B cell (primary cell): ENCODE results near the gene NUP88. TPM values are rescaled to one million over a fixed set of nuclear protein-coding genes. Genes with fewer than 3 reads are reported as not detected.
"Not testable (repeated sequence)": the region's sequence is repeated elsewhere in the genome, so short reads cannot be mapped to it uniquely, and the experiment has no call there.

ENCODE experiments used
- ATAC-seq: fragments of 200-7000 bp; cut with Tn5 transposase; one replicate; pipeline ENCODE4 v1.10.0; 2021; ENCODE audit warnings: low read depth, mild to moderate bottlenecking, moderate number of reproducible peaks, moderate library complexity
- CTCF ChIA-PET: fragments of 350-600 bp; sonication (Branson Sonifier 250); formaldehyde crosslinking; loops from one replicate; lab custom pipeline; 2021; ENCODE audit warnings: antibody characterized with exemption, inconsistent platforms; lab: Charles Lee
- POLR2A ChIA-PET: fragments of 350-600 bp; sonication (Branson Sonifier 250); formaldehyde crosslinking; loops from one replicate; lab custom pipeline; 2021; ENCODE audit warnings: antibody characterized with exemption; lab: Charles Lee
- DNase-seq: peaks from one replicate; pipeline ENCODE4 v3.0.0; 2013
- H2AFZ ChIP-seq: 2 replicates; pipeline ENCODE4 v1.6.1; 2012; ENCODE audit warnings: mild to moderate bottlenecking, low read depth, low read length; ENCODE audit not compliant: insufficient read depth, poor library complexity, severe bottlenecking
- H3K27ac ChIP-seq, 2 donors: 1 replicate in 1 of 2; 2 replicates in 1 of 2; pipeline ENCODE4 v1.5.1; 2012 to 2013; ENCODE audit warnings: low read length in 2 of 2, mild to moderate bottlenecking in 2 of 2, moderate library complexity in 1 of 2
- H3K27me3 ChIP-seq, 4 experiments: fragments of 200-600 bp in 1 of 4; sonication (generic) in 1 of 4; replicated peaks in 1 of 4; 1 replicate in 2 of 4; 2 replicates in 2 of 4; pipeline versions ENCODE4 v1.6.1 to v1.7.0; 2013 to 2016; ENCODE audit warnings: low read length in 3 of 4, mild to moderate bottlenecking in 2 of 4, mixed read lengths in 1 of 4, moderate library complexity in 1 of 4; ENCODE audit not compliant: insufficient read depth in 4 of 4, control insufficient read depth in 3 of 4; ENCODE audit errors: control extremely low read depth in 1 of 4
- H3K36me3 ChIP-seq, 2 experiments: replicated peaks in 1 of 2; 1 replicate in 1 of 2; 2 replicates in 1 of 2; pipeline versions ENCODE4 v1.6.1 to v1.7.1; 2013; ENCODE audit warnings: low read length in 1 of 2; ENCODE audit not compliant: insufficient read depth in 2 of 2, control insufficient read depth in 1 of 2; ENCODE audit errors: control extremely low read depth in 1 of 2, extremely low read depth in 1 of 2
- H3K4me1 ChIP-seq, 2 donors: fragments of 200-600 bp in 1 of 2; sonication (generic) in 1 of 2; 1 replicate in 1 of 2; 2 replicates in 1 of 2; pipeline versions ENCODE4 v1.5.1 to v1.6.1; 2013 to 2017; ENCODE audit warnings: low read length in 2 of 2; ENCODE audit not compliant: control insufficient read depth in 2 of 2, insufficient read depth in 2 of 2
- H3K4me2 ChIP-seq: replicated peaks from 2 replicates; pipeline ENCODE3; 2012; ENCODE audit warnings: mild to moderate bottlenecking, low read depth, low read length; ENCODE audit not compliant: poor library complexity, severe bottlenecking
- H3K4me3 ChIP-seq, 5 experiments: fragments of 200-600 bp in 1 of 5; sonication (generic) in 1 of 5; 1 replicate in 3 of 5; 2 replicates in 2 of 5; pipeline versions ENCODE4 v1.5.1 to v1.7.0; 2011 to 2016; ENCODE audit warnings: low read length in 4 of 5, mild to moderate bottlenecking in 4 of 5, low read depth in 2 of 5, control low read depth in 1 of 5, moderate library complexity in 1 of 5; ENCODE audit not compliant: insufficient read depth in 1 of 5; ENCODE audit errors: control extremely low read depth in 1 of 5, extremely low read depth in 1 of 5
- H3K79me2 ChIP-seq: fragments of 200-600 bp; sonication (generic); one replicate; pipeline ENCODE4 v1.6.0; 2016; ENCODE audit warnings: low read length; ENCODE audit not compliant: control insufficient read depth, insufficient read depth
- H3K9ac ChIP-seq: fragments of 200-600 bp; sonication (generic); 2 replicates; pipeline ENCODE4 v1.6.1; 2017; ENCODE audit warnings: mild to moderate bottlenecking, low read length, moderate library complexity
- H3K9me3 ChIP-seq, 3 donors: one replicate each; pipeline versions ENCODE4 v1.6.1 to v1.7.1; 2013; ENCODE audit warnings: low read length in 2 of 3; ENCODE audit not compliant: control insufficient read depth in 2 of 3, insufficient read depth in 1 of 3; ENCODE audit errors: control extremely low read depth in 1 of 3
- H4K20me1 ChIP-seq: 2 replicates; pipeline ENCODE4 v1.6.0; 2012; ENCODE audit warnings: mild to moderate bottlenecking, low read length; ENCODE audit not compliant: insufficient read depth, control insufficient read depth, poor library complexity, severe bottlenecking
- H3K27ac Mint-ChIP-seq: one replicate; pipeline ENCODE4 v1.8.0; 2021; ENCODE audit warnings: mixed read lengths
- H3K27me3 Mint-ChIP-seq: one replicate; pipeline ENCODE4 v1.8.0; 2021; ENCODE audit warnings: mixed read lengths
- H3K4me1 Mint-ChIP-seq: one replicate; pipeline ENCODE4 v1.8.0; 2021; ENCODE audit warnings: mixed read lengths
- H3K4me3 Mint-ChIP-seq: one replicate; pipeline ENCODE4 v1.8.0; 2021; ENCODE audit warnings: mixed read lengths
- H3K9me3 Mint-ChIP-seq: one replicate; pipeline ENCODE4 v1.8.0; 2022; ENCODE audit warnings: mixed read lengths; ENCODE audit not compliant: insufficient read depth
- EZH2 ChIP-seq: IDR thresholded peaks from 2 replicates; pipeline ENCODE4 v1.6.1; 2012; ENCODE audit warnings: borderline replicate concordance, low read depth, mild to moderate bottlenecking, moderate library complexity, low read length; ENCODE audit not compliant: insufficient read depth, poor library complexity, severe bottlenecking
- WGBS: methylation state at CpG from one replicate; pipeline ENCODE4 v1.1.5; 2013; ENCODE audit warnings: missing lambda C conversion rate; ENCODE audit not compliant: insufficient coverage; 5-methylcytosine and 5-hydroxymethylcytosine counted together
- intact Hi-C: fragments of 100-400 bp; cut with micrococcal nuclease; formaldehyde crosslinking; loops from one replicate; pipeline ENCODE4 v1.10.0; 2022
- polyA plus RNA-seq: library from polyadenylated mRNA; depleted of rRNA; stranded (reverse); fragments of >200 nt; gene quantifications from 2 replicates; pipeline ENCODE4 v1.2.3, GENCODE V29; 2012
- total RNA-seq, 2 donors: library from RNA; stranded (reverse); fragments of 120-200 nt in 1 of 2; gene quantifications; 1 replicate in 1 of 2; 2 replicates in 1 of 2; pipeline versions ENCODE4 v1.2.3 to v1.2.4, GENCODE V29; 2013 to 2022
- TF ChIP-seq, protein P1 (sequence below): fragments of 200-600 bp; IDR thresholded peaks from one replicate; pipeline ENCODE4 v1.8.0; 2022; ENCODE audit warnings: antibody characterized with exemption, mild to moderate bottlenecking

NUP88 gene
- total and polyA plus RNA-seq, 2 donors (not counting 1 experiment from before 2014, with no cell fraction given) = 214 to 221 TPM

DNA sequence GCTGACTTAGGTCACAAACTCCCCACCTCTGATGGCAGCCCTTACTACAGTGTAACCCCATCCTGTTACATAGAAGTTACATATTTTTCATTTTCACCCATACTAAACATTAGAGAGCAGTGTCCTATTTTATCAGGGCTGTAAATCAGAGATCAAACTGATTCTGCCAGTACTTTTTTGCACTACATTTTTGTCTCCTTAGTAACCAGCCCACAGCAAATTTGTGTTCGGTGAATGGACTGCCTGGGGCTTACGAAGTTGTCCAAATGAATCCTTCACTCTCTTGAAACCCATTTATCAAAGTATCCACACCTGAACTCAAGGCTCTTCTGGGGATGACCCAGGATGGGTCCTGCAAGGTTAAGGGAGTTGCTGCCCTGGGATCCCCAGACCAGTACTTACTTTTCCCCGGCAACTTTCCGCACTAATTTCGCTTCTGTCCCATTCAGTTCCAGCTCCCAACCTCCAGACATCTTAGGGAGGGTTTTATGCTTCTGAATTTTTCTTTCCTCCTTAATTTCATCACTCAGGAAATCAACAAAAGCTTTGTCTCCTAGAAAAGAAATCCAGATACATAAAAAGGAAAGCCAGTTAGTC lies 18.4 kb upstream of the NUP88 start:
- Histone ChIP-seq H2AFZ (peak overlapping the region; percentile 93), H3K4me1 (peaks cover 14 to 26% of the 10 kb centered on the region in 2 donors), H3K36me3 (peaks cover 3 to 39% of the 10 kb centered on the region in 2 experiments), H3K27ac (peak overlapping the region in 1 of 2 donors; percentile 70), H3K9ac (peak overlapping the region; percentile 74), H4K20me1 (peaks cover 16% of the 10 kb centered on the region), H3K4me2 (peak overlapping the region; percentile 81), H3K9me3 (no peaks in the 10 kb centered on the region), H3K4me3 (peak overlapping the region; percentile 52 to 74 (median 67)), H3K79me2 (peaks cover 49% of the 10 kb centered on the region), H3K27me3 (no peaks in the 10 kb centered on the region)
- Mint-ChIP-seq H3K27ac (peak overlapping the region; percentile 47), H3K9me3 (no peaks in the 10 kb centered on the region), H3K27me3 (no peaks in the 10 kb centered on the region), H3K4me3 (peak overlapping the region; percentile 79), H3K4me1 (peaks cover 31% of the 10 kb centered on the region)
- 100% methylated on average over 2 of the region's 5 CpGs for WGBS
- intact Hi-C loops = no loop called here
- no peak for DNase-seq
- TF ChIP-seq, protein P1, sequence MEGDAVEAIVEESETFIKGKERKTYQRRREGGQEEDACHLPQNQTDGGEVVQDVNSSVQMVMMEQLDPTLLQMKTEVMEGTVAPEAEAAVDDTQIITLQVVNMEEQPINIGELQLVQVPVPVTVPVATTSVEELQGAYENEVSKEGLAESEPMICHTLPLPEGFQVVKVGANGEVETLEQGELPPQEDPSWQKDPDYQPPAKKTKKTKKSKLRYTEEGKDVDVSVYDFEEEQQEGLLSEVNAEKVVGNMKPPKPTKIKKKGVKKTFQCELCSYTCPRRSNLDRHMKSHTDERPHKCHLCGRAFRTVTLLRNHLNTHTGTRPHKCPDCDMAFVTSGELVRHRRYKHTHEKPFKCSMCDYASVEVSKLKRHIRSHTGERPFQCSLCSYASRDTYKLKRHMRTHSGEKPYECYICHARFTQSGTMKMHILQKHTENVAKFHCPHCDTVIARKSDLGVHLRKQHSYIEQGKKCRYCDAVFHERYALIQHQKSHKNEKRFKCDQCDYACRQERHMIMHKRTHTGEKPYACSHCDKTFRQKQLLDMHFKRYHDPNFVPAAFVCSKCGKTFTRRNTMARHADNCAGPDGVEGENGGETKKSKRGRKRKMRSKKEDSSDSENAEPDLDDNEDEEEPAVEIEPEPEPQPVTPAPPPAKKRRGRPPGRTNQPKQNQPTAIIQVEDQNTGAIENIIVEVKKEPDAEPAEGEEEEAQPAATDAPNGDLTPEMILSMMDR = no peak
- TF ChIP-seq EZH2 = no peak
- CTCF ChIA-PET = interaction anchor here (0.6 to 1.2 kb wide), 3 partner anchors 14 to 1294 kb away, joined by 3 to 5 read pairs (median 4); no protein-coding TSS in a partner anchor
- POLR2A ChIA-PET = interaction anchor here (0.6 to 1.9 kb wide), 2 partner anchors 18 to 243 kb away, joined by 4 to 11 read pairs; partner anchors contain the start of genes NUP88 and RPAIN
- no peak for ATAC-seq

DNA sequence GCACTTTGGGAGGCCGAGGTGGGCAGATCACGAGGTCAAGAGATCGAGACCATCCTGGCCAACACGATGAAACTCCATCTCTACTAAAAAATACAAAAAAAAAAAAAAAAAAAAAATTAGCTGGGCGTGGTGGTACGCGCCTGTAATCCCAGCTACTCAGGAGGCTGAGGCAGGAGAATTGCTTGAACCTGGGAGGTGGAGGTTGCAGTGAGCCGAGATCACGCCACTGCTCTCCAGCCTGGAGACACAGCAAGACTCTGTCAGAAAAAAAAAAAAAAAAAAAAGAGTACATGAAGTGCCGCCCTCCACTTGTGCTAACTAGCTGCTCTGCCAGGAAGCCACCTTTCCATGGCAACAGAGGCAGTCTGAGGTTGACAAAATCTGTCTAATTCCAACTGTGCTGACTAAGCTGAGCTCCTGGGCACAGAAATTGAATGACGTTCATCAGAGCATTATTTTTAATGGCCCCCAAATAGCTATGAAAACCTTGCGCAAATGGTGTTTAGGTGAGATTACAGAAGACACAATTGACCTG lies 16.4 kb upstream of the NUP88 start:
- ATAC-seq = not testable (repeated sequence)

More for the DNA sequence above, 16.4 kb upstream of the NUP88 start:
- H3K9me3 ChIP-seq, H3K4me2 ChIP-seq, H3K9ac ChIP-seq, intact Hi-C loops, H3K9me3 Mint-ChIP-seq, H3K27me3 Mint-ChIP-seq, H3K27me3 ChIP-seq, H3K4me3 ChIP-seq, H3K4me3 Mint-ChIP-seq, DNase-seq, H2AFZ ChIP-seq: not testable (repeated sequence)
- no CpG with 5 or more reads among the region's 12 CpGs for WGBS
- H3K27ac ChIP-seq = peak overlapping the region in 1 of 2 donors; percentile 35
- peaks cover 16% of the 10 kb centered on the region for H4K20me1 ChIP-seq
- ChIA-PET CTCF (interaction anchor here (0.7 kb wide), 1 partner anchor 104 kb away, joined by 4 read pairs; no protein-coding TSS in a partner anchor), POLR2A (interaction anchor here (0.7 kb wide), 2 partner anchors 16 to 62 kb away, joined by 3 to 8 read pairs; partner anchors contain the start of genes NUP88 and RPAIN)
- H3K79me2 ChIP-seq = peaks cover 49% of the 10 kb centered on the region
- peak overlapping the region; percentile 28 for H3K27ac Mint-ChIP-seq
- H3K36me3 ChIP-seq = peaks cover 1 to 55% of the 10 kb centered on the region in 2 experiments
- H3K4me1 Mint-ChIP-seq = peaks cover 31% of the 10 kb centered on the region
- H3K4me1 ChIP-seq = peaks cover 14 to 26% of the 10 kb centered on the region in 2 donors
